Esophagus (tissue), 2 donors: ENCODE data around the gene F2. TPM values are rescaled to one million over a fixed set of nuclear protein-coding genes. Genes with fewer than 3 reads are reported as not detected.

ENCODE experiments used
- H3K27ac ChIP-seq, 2 donors: one replicate each; pipeline ENCODE4 v1.5.1; 2013; ENCODE audit warnings: low read depth in 2 of 2, mild to moderate bottlenecking in 2 of 2, inconsistent platforms in 1 of 2, low read length in 1 of 2, moderate library complexity in 1 of 2
- H3K27me3 ChIP-seq, 2 donors: one replicate each; pipeline ENCODE4 v1.6.1; 2013; ENCODE audit warnings: low read length in 2 of 2, control low read depth in 1 of 2, mild to moderate bottlenecking in 1 of 2; ENCODE audit not compliant: insufficient read depth in 2 of 2, control insufficient read depth in 1 of 2
- H3K36me3 ChIP-seq, 2 donors: one replicate each; pipeline ENCODE4 v1.6.1; 2013; ENCODE audit warnings: low read length in 1 of 2; ENCODE audit not compliant: control insufficient read depth in 2 of 2, insufficient read depth in 2 of 2
- H3K4me1 ChIP-seq, 2 donors: one replicate each; pipeline ENCODE4 v1.6.1; 2013; ENCODE audit warnings: low read length in 1 of 2; ENCODE audit not compliant: control insufficient read depth in 2 of 2, insufficient read depth in 2 of 2
- H3K4me3 ChIP-seq, 2 donors: one replicate each; pipeline ENCODE4 v1.5.1; 2013; ENCODE audit warnings: low read length in 2 of 2, mild to moderate bottlenecking in 2 of 2, low read depth in 1 of 2, moderate library complexity in 1 of 2
- H3K9me3 ChIP-seq, 2 donors: one replicate each; pipeline ENCODE4 v1.6.1; 2013; ENCODE audit warnings: mild to moderate bottlenecking in 2 of 2, low read depth in 1 of 2, low read length in 1 of 2, moderate library complexity in 1 of 2; ENCODE audit not compliant: control insufficient read depth in 2 of 2, insufficient read depth in 1 of 2
- WGBS, 2 donors: extraction: QIAGEN DNeasy Blood & Tissue Kit; methylation state at CpG; one replicate each; pipeline ENCODE4 v1.1.7; 2013; 5-methylcytosine and 5-hydroxymethylcytosine counted together
- polyA plus RNA-seq, 2 donors: library from polyadenylated mRNA; stranded (reverse); fragments of 200-250 nt; gene quantifications; one replicate each; pipeline ENCODE4 v1.2.3, GENCODE V29; 2013
- donor health status: healthy with polysubstance abuse.
- donor health status: Bipolar disorder and iron deficiency.

F2 gene
- polyA plus RNA-seq, 2 donors: 0.04 TPM; not detected in 1

GRCh38 chr11:46731545-46731944 lies 12.5 kb downstream of the F2 start:
- H3K36me3 ChIP-seq: no peaks in the 10 kb centered on the region
- no peaks in the 10 kb centered on the region for H3K27me3 ChIP-seq
- 84 to 93% methylated on average over 4 of the region's 4 CpGs for WGBS, 2 donors
- no peaks in the 10 kb centered on the region for H3K9me3 ChIP-seq
- H3K4me1 ChIP-seq: peaks cover 0 to 5% of the 10 kb centered on the region in 2 donors
- H3K27ac ChIP-seq: no peak overlapping the region
- no peak overlapping the region for H3K4me3 ChIP-seq

DNA sequence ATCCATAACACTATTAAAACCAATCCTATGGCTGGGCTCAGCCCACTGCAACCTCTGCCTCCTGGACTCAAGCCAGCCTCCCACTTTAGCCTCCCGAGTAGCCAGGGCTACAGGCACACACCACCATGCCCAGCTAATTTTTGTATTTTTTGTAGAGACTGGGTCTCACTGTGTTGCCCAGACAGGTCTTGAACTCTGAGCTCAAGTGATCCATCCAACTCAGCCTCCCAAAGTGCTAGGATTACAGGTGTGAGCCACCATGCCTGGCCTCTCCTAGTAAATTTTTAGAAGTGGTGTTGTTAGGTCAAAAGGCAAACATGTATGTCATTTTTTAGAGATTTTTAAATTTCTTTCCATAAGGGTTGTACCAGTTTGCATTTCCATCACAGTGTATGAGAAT lies 14.2 kb downstream of the F2 start:
- no peak overlapping the region for H3K4me3 ChIP-seq
- H3K27me3 ChIP-seq: no peaks in the 10 kb centered on the region
- WGBS, 2 donors: 79 to 86% methylated on average over 1 of the region's 1 CpG
- H3K27ac ChIP-seq: no peak overlapping the region
- no peaks in the 10 kb centered on the region for H3K9me3 ChIP-seq
- no peaks in the 10 kb centered on the region for H3K36me3 ChIP-seq
- H3K4me1 ChIP-seq: peaks cover 0 to 5% of the 10 kb centered on the region in 2 donors

DNA sequence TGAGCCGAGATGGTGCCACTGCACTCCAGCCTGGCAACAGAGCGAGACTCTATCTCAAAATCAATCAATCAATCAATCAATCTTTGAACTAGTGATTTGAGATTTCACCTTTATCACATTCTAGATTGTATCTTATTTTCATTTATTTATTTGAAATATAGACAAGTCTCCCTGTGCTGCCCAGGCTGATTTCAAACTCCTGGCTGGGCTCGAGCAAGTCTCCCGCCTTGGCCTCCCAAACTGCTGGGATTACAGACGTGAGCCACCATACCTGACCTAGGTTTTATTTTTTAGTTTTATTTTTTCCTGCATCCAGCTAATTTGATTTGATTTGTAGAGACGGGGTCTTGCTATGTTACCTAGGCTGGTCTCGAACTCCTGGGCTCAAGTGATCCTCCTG lies 17.1 kb downstream of the F2 start:
- Histone ChIP-seq H3K9me3 (no peaks in the 10 kb centered on the region), H3K4me1 (no peaks in the 10 kb centered on the region), H3K27ac (no peak overlapping the region), H3K4me3 (no peak overlapping the region), H3K27me3 (no peaks in the 10 kb centered on the region), H3K36me3 (no peaks in the 10 kb centered on the region)
- WGBS, 2 donors: 92 to 94% methylated on average over 7 of the region's 7 CpGs

GRCh38 chr11:46736615-46737014 lies 17.6 kb downstream of the F2 start:
- H3K4me3 ChIP-seq: no peak overlapping the region
- no peaks in the 10 kb centered on the region for H3K27me3 ChIP-seq
- H3K36me3 ChIP-seq: peaks cover 0 to under 1% of the 10 kb centered on the region in 2 donors
- H3K27ac ChIP-seq: no peak overlapping the region
- H3K9me3 ChIP-seq: no peaks in the 10 kb centered on the region
- no peaks in the 10 kb centered on the region for H3K4me1 ChIP-seq
- WGBS, 2 donors: 67 to 68% methylated on average over 5 of the region's 5 CpGs

GRCh38 chr11:46737699-46738098 lies 18.7 kb downstream of the F2 start:
- Histone ChIP-seq H3K27me3 (no peaks in the 10 kb centered on the region), H3K9me3 (no peaks in the 10 kb centered on the region), H3K4me3 (no peak overlapping the region), H3K27ac (no peak overlapping the region), H3K4me1 (no peaks in the 10 kb centered on the region), H3K36me3 (peaks cover 3% of the 10 kb centered on the region in 2 donors)
- WGBS, 2 donors: 93 to 95% methylated on average over 11 of the region's 11 CpGs

- Histone ChIP-seq H3K4me1 (no peaks in the 10 kb centered on the region), H3K4me3 (no peak overlapping the region), H3K27ac (no peak overlapping the region), H3K9me3 (no peaks in the 10 kb centered on the region), H3K27me3 (no peaks in the 10 kb centered on the region), H3K36me3 (peaks cover 6 to 11% of the 10 kb centered on the region in 2 donors)
- 74 to 76% methylated on average over 6 of the region's 6 CpGs for WGBS, 2 donors
Observed at GRCh38 chr11:46738887-46739286, 19.9 kb downstream of the F2 start.

- Histone ChIP-seq H3K27me3 (no peaks in the 10 kb centered on the region), H3K4me3 (no peak overlapping the region), H3K4me1 (no peaks in the 10 kb centered on the region), H3K9me3 (no peaks in the 10 kb centered on the region), H3K27ac (no peak overlapping the region), H3K36me3 (peaks cover 11 to 16% of the 10 kb centered on the region in 2 donors)
- WGBS, 2 donors: 53 to 68% methylated on average over 12 of the region's 12 CpGs
Observed at GRCh38 chr11:46741600-46742484, 22.8 kb downstream of the F2 start.

DNA sequence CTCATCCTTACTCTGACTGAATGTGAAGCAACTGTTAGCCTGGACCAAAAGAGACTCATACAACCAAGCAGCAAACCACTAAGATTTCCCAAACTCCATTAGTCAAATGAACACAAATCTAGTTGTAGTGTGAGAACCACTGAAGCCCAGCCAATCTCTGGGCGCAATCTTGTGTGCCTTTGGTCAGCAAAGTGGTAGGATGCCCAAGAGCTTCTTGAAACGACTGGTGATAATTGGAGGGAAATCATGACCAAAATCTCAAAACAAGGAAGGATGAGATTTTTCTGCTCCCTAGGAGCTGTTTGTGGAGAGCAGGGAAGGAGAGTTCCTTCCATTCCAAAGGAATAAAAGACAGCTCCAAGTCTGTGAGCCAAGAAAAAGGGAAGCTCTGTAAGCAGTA lies 24.0 kb downstream of the F2 start:
- H3K36me3 ChIP-seq: peaks cover 13 to 16% of the 10 kb centered on the region in 2 donors
- no peaks in the 10 kb centered on the region for H3K9me3 ChIP-seq
- H3K27me3 ChIP-seq: no peaks in the 10 kb centered on the region
- H3K4me1 ChIP-seq: no peaks in the 10 kb centered on the region
- WGBS, 2 donors: 84 to 92% methylated on average over 2 of the region's 2 CpGs
- no peak overlapping the region for H3K4me3 ChIP-seq
- H3K27ac ChIP-seq: no peak overlapping the region

GRCh38 chr11:46743693-46744339 lies 24.8 kb downstream of the F2 start:
- H3K4me3 ChIP-seq: no peak overlapping the region
- H3K27me3 ChIP-seq: no peaks in the 10 kb centered on the region
- no peaks in the 10 kb centered on the region for H3K9me3 ChIP-seq
- H3K27ac ChIP-seq: no peak overlapping the region
- H3K4me1 ChIP-seq: no peaks in the 10 kb centered on the region
- 80 to 84% methylated on average over 10 of the region's 10 CpGs for WGBS, 2 donors
- H3K36me3 ChIP-seq: peaks cover 14 to 16% of the 10 kb centered on the region in 2 donors
